ENCODE results near the gene DCHS2.

DNA sequence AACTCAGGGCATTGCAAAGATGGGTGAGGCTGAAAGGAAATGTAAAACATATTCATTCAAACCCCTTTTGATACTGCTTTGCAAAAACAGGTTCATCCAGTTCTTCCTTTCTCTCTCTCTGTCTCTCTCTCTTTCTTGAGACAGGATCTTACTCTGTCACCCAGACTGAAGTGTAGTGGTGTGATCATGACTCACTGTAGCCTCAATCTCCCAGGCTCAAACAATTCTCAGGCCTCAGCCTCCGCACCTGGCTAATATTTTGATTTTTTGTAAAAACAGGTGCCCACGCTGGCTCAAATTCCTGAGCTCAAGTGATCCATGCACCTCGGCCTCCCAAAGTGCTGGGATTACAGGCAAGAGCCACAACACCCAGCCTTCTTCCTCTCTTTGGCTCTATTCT, 15.6 kb upstream of the DCHS2 start:
- TF ChIP-seq, protein P1, sequence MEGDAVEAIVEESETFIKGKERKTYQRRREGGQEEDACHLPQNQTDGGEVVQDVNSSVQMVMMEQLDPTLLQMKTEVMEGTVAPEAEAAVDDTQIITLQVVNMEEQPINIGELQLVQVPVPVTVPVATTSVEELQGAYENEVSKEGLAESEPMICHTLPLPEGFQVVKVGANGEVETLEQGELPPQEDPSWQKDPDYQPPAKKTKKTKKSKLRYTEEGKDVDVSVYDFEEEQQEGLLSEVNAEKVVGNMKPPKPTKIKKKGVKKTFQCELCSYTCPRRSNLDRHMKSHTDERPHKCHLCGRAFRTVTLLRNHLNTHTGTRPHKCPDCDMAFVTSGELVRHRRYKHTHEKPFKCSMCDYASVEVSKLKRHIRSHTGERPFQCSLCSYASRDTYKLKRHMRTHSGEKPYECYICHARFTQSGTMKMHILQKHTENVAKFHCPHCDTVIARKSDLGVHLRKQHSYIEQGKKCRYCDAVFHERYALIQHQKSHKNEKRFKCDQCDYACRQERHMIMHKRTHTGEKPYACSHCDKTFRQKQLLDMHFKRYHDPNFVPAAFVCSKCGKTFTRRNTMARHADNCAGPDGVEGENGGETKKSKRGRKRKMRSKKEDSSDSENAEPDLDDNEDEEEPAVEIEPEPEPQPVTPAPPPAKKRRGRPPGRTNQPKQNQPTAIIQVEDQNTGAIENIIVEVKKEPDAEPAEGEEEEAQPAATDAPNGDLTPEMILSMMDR (IDR thresholded peaks at IDR 0.05), result no peak
- TF ChIP-seq POLR2A (IDR thresholded peaks at IDR 0.05), result no peak
